K562 treated with DMSO at 1 percent for 12 hours (cell line): ENCODE measurements around the gene PPME1. TPM values are rescaled to one million over a fixed set of nuclear protein-coding genes. Genes with fewer than 3 reads are reported as not detected.

ENCODE experiments used
- total RNA-seq: library from RNA; unstranded; fragments of 300-600 nt; gene quantifications from 2 replicates; pipeline ENCODE4 v1.2.3, GENCODE V29; 2022; ENCODE audit not compliant: insufficient read depth

The PPME1 gene
- total RNA-seq, result 34.4 and 61.6 TPM in 2 replicates

DNA sequence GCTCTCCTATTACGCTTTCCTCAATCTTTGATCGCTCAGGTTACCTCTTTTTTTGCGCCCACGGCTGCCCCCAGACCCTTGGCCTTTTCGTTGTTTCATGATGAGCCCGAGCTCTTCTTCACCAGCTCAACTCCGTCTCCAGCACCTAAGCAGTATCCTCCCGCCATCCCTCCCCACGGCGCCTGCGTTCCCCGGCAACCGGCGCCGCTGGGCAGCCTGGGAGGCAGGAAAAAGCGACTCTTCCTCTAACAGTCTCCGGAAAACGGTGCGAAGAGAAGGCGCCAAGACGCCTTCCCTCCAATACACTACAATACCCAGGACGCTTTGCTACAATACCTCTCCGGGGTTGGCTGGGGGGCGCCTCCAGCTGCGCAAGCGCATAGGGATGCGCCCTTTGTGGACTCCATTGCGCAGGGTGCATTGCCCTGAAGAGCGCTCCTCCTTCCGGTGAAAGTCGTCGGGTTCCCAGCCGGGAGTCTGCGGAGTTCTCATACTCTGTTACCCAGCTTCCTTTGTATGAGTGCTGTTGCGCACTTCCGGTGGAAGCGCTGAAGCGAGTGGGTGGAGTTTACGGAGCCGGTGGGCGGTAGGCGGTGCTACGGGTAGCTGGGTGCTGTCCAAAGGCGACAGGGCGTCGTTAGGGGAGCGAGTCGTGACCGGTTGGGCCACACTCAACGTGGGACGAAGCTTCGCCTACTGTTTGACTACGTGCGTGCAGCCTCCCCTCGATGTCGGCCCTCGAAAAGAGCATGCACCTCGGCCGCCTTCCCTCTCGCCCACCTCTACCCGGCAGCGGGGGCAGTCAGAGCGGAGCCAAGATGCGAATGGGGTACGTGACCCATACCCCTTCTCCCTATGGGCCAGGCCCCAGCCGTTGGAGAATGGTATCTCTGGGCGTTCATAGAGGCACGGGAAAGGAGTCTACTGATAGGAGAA, at the start of gene PPME1, which contains the start of gene C2CD3:
TSS of gene PPME1 (plus strand) at position 596 of the 936 bp plus-strand sequence. CDS start at position 729, 133 bp downstream.
TSS of gene C2CD3 (minus strand) at position 309 of the 936 bp plus-strand sequence. CDS start at position 99, 210 bp downstream.

Other genes starting within 250 kb of the PPME1 start
- not detected in 2 replicates for gene DNAJB13, start 220.3 kb upstream of the PPME1 start, total RNA-seq
- 43.5 and 44.7 TPM in 2 replicates for gene UCP2, start 188.4 kb upstream of the PPME1 start, total RNA-seq
- 0.61 and 3.0 TPM in 2 replicates for gene UCP3, start 162.2 kb upstream of the PPME1 start, total RNA-seq
- 7.6 and 16.2 TPM in 2 replicates for gene C2CD3, start 287 bp upstream of the PPME1 start, total RNA-seq
- gene P4HA3, start 140.4 kb downstream of the PPME1 start, total RNA-seq, result not detected in 2 replicates
- 0.45 and 1.8 TPM in 2 replicates for gene PGM2L1, start 227.1 kb downstream of the PPME1 start, total RNA-seq